ENCODE data around the gene LUZP1.

LUZP1 gene

DNA sequence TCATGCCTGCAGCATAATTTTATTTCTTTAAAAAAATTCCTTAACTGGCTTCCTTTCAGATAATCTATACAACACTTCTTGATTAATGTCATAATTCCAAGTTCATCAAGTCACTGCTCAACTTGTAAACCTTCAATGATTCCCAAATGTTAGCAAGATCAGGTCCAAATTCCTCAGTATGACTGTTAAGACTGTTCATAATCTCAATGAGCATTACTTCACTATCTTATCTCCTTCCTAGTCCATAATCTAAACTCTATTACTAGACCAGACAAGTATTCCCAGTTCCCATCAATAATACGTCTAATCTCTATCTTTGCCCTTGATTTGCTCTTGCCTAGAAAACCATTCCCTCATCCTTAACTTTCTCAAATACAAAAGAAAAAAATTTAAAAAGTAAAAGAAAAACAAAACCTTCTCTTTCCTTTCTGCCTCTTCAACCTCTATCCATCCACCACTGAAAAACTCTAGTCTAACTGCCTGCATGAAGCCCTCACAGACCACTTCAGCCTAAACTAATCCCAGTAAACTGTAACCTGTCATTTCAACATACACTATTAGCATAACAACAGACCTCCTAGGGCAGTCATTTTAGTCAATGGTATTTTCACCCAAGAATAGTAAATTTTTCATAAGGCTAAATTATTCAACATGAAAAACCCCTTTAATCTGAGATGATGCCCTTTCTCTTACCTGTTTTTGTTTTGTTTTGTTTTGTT is 15.5 kb downstream of the LUZP1 start:
- no peak for DNase-seq (ENCODE audit: low read depth, low spot score)

DNA sequence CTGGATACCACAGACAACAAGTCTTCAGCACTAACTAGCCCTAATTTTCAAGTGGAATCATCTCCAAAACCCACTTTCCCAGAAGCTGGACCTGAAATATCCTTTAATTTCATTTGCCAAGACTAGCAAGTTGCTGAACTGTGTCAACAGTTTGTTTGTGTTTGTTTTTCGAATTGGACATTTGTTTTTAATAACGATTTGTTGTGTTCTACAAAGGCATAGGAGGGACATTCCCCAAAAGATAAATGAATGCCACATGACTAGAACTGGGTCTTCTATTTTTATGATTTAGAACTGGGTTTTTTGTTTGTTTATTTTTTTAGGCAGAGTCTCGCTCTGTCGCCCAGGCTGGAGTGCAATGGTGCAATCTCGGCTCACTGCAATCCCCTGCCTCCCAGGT is 17.9 kb downstream of the LUZP1 start:
- no peak for DNase-seq (ENCODE audit: low read depth, low spot score)

DNA sequence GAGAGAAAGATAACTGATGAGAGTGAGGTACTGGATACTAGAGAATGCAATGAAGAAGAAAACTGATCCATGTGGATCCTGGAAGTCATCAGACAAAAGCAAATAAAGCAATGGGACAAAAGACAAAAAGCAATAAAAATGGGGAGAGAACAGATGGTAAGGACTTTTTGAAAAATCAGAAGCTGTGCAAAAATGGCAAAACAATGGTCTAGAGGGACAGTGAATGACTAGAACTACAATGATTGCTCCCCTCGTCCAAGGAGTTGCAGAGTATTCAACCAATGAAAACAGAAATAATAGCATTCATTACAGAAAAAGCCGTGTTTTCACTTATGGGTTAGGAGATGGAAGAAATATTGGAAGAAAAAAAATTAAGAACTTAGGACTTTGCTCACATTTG is 18.5 kb downstream of the LUZP1 start:
- DNase-seq (ENCODE audit: low read depth, low spot score), result no peak

DNA sequence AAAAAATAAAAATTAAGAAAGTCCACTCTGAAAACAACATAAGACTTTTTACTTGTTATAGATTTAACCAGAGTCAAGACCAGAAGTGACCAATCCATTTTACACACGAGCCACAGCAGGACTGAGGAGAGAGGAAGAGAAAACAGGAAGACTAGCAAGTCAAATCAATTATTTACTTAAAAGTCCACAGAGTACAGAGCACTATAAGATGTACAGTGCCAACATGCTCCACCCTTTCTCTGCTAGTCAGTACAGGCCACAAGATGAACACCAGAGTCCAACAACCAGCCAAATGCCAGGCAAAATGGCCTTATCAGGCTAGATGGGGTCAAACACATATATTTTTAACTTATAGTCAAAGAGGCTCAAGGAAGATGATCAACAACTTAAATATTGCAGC is 19.5 kb downstream of the LUZP1 start:
- no peak for DNase-seq (ENCODE audit: low read depth, low spot score)

DNA sequence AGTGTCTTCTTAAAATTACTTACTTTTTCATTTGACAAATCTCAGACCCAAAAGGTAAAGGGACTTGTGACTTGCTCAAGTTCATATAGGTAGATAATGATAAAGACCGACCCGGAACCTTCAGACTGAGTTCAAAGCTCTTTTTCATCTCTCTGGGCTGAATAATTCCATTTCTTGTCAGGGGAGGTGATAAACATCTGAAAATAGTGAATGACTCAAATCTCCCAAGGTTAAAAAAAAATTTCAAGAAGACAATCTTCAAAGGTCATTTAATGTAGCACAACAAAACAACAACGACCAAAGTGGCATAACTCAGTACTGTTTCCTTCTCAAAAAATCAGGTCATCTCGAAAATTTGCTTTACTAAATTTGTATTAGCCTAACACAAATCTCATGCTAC is 20.6 kb downstream of the LUZP1 start:
- DNase-seq (ENCODE audit: low read depth, low spot score), result no peak

DNA sequence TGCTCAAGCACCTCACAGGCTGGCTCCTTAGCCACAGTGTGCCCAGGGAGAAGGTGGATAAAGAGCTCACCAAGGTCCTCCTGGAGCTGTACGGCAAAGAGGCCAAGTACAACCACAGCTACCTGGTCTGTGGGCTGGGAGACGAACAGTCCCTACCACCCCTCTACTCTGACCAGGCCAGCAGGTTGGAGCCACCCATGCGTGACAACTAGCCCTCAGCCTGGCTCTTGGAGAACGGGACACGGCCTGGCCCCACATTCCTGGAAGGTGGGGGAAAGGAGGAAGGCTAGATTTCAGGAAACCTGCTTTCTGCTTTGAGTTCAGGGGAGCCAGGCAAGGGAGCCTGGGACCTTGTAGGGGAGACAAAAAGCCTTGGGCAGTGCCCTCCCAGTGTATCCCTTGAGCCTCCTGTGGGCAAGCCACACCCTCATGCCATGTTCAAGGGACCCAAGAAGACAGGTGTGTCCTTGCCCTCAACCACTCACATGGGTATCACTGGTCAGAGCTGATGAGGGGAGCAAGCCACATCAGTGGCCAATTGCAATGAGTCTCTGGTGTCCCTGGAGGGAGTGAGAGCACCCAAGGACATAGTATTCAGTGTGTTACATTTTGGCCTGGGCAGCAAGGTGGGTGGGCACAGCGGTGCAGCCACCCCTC is 27.6 kb downstream of the LUZP1 start:
- DNase-seq (ENCODE audit: low read depth, low spot score), result no peak

DNA sequence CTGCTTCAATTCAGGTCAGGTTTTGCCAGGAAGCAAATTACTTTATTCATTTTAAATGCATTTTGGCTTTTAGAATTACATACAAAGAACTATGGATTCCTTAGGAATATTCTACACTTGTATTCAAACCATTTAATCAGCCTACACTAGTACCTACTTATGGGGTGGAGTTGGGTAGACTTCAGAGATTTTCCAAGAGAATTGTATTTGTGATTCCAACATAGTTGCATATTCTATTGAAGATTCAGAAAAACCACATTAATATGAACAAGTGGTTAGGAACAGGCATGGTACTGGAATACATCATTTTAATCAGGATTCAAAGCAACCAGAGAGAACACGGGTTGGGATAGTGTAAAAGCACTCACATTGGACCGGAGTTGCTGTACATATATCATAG is 33.4 kb downstream of the LUZP1 start:
- DNase-seq (ENCODE audit: low read depth, low spot score), result no peak

DNA sequence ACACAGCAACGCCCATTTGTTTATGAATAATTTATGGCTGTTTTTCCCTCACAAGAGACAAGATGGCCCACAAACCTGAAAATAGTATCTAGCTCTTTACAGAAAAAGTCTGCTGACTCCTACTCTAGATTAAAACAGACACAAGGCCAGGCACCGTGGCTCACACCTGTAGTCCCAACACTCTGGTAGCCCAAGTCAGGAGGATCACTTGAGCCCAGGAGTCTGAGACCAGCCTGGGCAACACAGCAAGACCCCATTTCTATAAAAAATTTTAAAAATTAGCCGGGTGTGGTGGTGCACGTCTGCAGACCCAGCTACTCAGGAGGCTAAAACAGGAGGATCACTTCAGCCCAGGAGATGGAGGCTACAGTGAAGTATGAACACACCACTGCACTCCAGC is 34.6 kb downstream of the LUZP1 start:
- no peak for DNase-seq (ENCODE audit: low read depth, low spot score)

DNA sequence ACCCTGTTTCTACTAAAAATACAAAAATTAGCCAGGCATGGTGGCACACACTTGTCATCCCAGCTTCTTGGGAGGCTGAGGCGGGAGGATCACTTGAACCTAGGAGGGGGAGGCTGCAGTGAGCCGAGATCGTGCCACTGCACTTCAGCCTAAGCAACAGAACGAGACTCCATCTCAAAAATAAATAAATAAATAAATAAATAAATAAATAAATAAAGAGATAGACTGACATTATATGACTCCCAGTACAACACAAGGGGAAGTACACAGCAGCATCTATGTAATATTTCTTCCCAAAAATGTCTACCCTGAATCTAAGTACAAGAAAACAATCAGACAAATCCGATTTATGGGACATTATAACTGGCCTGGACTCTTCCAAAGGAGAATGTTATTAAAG is 35.1 kb downstream of the LUZP1 start:
- no peak for DNase-seq (ENCODE audit: low read depth, low spot score)

DNA sequence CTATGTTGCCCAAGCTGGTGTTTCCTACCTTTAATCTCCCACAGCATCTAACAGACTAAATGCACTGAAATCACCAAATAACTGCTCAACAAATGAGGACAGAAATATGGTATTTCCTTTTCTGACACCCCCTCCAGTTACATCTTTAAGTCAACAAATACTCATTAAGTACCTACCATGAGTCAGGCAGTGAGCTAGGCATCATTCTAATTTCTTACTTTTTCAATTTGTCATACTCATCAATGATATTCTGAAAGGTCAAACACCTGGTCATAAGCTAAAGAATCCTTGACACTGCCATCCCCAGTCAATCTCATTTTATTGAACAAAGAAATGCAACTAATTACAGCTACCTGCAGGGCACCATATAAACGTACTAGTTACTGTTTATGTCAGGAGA is 36.6 kb downstream of the LUZP1 start:
- no peak for DNase-seq (ENCODE audit: low read depth, low spot score)

DNA sequence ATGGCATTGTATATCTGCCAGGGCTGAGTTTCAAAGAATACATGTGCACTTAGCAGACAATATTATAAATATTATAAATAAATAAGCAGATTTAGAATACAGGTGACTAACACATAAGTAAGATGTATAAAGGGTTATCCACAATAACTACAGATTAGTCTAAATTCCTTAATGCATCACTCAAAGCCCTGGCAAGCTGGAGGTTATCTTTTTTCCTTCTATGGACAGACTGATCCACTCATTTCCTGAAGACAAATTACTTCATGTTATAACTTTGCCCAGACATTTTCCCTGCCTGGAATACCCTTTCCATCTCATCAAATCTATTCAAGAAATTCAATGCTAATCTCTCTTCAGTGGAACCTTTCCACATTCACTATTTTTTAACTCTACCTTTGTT is 38.8 kb downstream of the LUZP1 start:
- DNase-seq (ENCODE audit: low read depth, low spot score), result no peak

DNA sequence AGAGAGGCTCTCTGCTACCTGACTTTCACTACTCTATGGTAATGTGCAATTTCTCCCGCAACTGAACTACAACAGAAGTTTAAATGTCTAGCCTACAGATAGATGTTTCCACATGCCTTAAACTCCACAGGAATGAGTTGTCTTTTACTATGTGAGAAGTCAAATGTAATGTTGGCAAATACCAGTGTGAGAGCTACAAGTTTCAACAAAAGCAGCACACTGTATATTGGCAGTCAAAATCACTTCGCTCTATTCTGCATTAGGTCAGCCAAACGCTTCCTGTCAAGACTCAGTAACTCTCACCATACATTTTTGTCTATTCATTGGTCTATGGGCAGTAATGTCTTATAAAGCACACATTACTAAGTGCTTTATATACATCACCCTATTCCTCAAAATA is 41.9 kb downstream of the LUZP1 start:
- no peak for DNase-seq (ENCODE audit: low read depth, low spot score)

DNA sequence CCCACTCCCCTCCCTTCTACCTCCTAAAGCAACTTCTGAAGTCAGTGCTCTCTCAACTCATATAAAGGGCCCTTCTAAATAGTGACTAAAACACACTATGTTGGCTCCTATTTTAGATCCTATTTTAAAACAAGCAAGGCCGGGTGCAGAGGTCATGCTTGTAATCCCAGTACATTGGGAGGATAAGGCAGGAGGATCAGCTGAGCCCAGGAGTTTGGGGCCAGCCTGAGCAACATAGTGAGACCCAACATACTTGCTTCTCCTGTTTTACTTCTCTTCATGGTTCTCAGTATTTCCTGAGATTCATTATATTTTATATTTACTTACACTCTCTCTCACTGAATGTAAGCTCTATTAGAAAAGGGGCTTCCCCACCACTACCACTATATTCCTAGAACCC is 42.5 kb downstream of the LUZP1 start:
- no peak for DNase-seq (ENCODE audit: low read depth, low spot score)

DNA sequence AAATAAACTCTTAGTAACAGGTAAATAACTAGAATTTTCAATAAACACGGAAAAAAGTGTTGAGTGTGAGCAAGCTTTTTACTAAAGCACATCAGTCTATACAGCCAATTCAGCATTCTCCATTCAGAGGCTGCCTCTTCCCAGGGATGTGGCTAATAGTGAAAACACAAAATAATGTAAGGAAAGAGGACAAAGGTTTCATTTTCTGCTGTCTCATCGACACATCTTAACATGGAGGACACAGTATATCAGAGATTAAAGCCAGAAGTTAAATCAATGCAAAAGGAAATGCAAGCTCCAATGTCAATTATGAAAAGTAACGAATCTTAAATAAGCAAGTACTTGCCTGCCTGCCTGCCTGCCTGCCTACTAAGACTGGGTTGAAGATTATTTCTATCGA is 43.2 kb downstream of the LUZP1 start:
- no peak for DNase-seq (ENCODE audit: low read depth, low spot score)

DNA sequence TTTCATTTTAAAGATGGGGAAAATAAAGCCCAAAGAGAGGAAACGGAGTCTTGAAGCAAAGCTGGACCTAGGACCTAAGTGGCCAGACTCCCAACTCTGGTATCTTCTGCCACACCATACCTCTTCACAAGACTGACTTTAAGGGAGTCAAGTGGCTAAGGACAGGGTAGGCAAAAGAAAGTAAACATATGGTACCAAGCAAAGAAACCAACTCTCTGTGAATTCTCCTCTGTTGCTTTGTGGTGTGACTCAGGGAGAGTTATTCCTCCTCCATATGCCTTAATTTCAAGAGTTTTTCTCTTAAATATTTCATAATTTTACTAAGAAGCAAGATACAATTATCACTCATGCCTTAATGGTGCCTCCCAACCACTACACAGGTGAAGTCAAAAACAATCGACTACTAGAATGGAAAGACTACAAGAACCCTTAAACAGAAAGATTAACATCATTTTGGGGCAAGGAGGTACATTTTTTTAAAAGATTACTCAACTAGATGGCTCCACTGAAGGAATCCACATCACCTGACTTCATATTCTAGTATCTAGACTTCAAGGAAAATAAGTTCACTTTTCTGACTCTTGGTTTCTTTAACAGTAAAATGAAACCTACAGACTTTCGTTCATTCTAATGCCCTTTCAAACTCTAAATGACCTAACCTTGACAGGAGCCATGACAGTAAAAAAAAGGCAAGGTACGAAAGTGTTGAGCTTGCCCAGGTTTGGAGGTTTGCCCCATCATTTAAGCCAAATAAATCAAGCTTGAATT is 44.2 kb downstream of the LUZP1 start:
- no peak for DNase-seq (ENCODE audit: low read depth, low spot score)

DNA sequence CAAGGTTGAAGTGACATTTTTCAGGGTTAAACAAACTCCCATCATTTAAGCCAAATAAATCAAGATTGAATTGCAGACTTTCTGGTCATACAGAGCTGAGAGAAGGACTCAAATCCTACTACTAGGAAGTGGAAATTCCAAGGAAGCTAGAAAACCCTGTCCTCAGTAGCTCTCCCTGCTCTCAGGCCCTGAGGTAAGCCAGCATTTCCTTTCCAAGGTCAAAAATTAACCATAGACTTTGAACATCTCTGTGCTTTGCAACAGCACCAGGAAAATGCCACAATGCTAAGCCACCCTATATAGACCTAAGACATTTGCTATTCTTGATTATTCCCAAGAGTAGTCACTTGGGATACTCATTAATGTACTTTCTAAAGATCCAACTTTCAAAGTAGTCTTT is 45.1 kb downstream of the LUZP1 start:
- no peak for DNase-seq (ENCODE audit: low read depth, low spot score)

DNA sequence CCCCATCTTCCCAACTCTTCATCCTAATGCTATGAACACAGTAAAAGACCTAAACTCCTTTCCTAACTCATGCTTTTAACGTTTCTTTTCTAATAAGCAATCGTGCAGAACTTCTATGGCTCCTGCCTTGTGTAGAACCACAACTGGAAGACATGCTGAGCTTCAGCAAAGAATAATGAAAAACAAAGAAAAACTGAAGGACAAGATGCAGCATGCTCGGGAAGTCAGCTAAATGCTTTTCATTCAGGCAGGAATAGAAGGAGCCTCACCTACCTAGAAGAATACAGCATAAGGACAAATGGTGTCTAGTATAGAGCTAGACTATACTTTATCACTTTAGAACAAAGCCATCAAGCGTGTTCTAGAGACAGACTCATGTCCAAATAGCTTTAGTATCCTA is 45.9 kb downstream of the LUZP1 start:
- no peak for DNase-seq (ENCODE audit: low read depth, low spot score)

DNA sequence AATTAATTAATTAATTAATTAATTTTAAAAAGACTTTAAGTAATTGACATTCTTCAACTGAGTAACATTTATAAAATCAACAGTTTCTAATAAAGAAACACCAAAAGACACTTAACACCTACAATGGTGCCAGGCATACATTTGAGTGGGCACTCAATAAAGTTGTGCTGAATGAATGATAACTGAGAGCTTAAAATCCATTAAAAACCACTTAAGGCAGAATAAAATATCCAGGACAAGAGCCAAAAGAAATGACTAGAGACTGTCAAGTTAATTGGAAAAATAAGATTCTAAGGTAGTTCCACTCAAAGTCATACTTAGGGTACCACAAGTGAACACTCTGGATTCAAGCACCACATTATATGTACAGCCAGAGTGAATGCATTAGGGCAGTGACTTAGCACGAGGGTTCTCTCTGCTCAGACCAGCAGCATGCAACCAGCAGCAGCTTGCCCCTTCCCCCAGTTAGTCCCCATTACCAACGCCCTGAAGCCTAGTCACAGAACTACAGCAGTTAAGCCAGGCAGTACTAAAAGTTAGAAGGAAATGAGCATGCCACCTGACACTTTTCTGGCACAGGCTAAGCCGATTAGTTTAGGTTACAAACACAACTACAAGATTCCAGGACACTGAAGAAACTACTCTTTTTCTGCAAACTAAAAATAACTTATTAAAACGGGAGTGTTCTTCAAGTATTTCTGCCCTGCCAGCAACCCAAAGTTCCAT is 46.5 kb downstream of the LUZP1 start:
- DNase-seq (ENCODE audit: low read depth, low spot score), result no peak

DNA sequence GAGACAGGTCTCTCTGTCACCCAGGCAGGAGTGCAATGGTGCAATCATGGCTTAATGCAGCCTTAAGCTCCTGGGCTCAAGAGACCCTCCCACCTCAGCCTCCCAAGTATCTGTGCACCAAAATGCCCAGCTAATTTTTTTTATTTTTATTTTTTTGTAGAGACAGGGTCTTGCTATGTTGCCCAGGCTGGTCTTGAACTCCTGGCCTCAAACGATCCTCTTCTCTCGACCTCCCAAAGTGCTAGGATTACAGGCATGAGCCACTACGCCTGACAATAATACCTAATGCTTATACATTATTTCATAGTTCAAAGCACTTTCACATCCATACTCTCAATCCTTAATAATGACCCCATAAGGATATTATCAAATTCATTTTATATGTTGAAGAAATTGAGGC is 48.3 kb downstream of the LUZP1 start:
- no peak for DNase-seq (ENCODE audit: low read depth, low spot score)

DNA sequence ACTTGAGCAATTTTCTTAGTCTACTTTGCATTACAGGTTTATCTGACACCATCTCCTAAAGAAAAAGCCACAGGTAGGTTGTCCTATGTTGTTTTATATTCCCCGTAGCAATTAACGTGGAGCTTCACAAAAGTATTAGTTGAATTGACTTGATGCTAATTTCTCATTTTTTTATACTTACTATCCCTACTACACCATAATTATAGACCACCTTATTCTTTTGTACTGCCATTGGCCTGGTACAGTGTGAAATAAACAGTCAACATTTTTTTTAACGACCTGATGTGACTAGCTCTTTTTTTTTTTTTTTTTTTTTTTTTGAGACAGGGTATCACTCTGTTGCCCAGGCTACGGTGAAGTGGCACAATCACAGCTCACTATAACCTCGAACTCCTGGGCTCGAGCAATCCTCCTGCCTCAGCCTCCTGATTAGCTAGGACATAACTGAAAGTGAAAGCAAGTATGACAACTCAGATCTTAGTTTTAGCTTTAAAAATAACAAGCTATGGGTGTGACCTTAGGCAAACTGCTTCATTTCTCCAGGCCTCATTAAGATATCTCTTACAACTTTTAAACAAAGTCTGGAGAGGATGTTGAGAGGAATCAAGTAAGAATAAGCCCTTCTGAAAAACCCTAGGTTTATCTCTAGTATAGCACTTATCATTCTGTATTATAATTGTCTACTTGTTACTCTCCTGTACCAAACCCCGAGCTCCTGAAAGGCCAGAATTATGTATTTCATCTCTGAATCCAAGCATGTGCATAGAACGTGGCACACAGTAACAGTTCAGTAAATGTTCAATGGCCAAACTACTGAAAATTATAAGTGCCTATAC is 49.5 kb downstream of the LUZP1 start:
- DNase-seq (ENCODE audit: low read depth, low spot score), result no peak

DNA sequence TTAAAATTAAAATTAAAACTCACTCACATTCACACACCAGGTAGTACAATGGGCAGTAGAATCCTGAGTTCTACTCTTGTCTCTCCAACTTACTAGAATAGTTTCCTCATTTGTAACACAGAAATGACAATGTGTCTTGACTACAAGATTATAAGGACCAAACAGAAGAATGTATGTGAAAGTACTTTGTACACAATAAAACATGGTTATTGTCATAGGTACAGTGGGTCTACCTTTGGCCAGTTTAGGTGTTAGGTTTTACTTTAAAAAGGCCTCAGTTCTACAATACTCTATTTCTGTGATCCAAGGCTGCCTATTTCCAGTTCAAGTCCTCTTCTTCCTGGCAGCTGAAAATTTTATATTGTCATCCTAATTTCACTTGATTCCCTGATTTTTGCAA is 50.2 kb downstream of the LUZP1 start:
- no peak for DNase-seq (ENCODE audit: low read depth, low spot score)

Measured in smooth muscle cell of the brain vasculature (primary cell).